HG02798 (cell line): ENCODE data around the gene SERPINE2.

ENCODE experiments used
- ATAC-seq: cut with Tn5 transposase; IDR thresholded peaks from one replicate; pipeline ENCODE4 v1.9.1; 2021; ENCODE audit warnings: mild to moderate bottlenecking; ENCODE audit not compliant: unreplicated experiment, poor library complexity

The SERPINE2 gene

DNA sequence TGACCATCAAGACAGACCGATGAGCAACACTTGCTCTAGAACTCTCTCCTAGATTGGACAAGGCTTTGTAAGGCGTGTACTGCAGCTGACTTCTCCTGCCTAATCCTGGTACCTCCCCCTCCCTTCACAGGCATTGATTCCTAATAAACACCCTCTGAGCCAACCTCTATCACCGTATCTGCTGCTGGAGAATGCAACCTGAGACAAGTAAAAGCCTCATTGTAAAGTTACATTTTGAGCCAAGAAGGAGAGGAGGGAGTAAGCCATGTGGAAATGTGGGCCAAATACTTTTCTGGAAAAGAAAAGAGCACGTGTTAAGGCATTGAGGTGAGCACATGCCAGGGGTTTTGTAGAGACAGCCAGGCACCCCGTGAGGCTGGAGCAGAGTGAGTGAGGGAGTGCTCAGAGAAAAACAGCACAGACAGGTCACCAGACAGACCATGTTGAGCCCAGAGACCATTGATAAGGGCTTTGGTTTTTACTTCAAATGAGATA is 91.3 kb downstream of the SERPINE2 start:
- ATAC-seq: no peak

DNA sequence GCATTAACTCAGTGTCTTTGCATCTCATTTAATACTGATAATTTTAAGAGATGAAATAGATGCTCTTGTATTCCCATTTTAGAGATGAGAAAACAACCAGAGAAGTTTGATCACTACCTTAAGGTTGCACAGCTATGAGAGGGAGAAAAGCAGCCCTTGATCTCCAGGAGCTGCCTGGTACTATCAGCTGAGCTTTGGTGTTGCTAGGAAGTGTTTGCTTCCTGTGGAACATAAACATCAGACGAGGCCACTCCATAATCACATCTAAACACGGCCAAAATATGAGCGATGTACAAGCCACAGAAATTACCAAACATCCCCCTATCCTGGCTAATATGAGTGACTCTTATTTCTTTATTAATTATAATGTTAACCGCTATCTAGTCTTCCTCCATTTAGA is 93.3 kb downstream of the SERPINE2 start:
- ATAC-seq: no peak

DNA sequence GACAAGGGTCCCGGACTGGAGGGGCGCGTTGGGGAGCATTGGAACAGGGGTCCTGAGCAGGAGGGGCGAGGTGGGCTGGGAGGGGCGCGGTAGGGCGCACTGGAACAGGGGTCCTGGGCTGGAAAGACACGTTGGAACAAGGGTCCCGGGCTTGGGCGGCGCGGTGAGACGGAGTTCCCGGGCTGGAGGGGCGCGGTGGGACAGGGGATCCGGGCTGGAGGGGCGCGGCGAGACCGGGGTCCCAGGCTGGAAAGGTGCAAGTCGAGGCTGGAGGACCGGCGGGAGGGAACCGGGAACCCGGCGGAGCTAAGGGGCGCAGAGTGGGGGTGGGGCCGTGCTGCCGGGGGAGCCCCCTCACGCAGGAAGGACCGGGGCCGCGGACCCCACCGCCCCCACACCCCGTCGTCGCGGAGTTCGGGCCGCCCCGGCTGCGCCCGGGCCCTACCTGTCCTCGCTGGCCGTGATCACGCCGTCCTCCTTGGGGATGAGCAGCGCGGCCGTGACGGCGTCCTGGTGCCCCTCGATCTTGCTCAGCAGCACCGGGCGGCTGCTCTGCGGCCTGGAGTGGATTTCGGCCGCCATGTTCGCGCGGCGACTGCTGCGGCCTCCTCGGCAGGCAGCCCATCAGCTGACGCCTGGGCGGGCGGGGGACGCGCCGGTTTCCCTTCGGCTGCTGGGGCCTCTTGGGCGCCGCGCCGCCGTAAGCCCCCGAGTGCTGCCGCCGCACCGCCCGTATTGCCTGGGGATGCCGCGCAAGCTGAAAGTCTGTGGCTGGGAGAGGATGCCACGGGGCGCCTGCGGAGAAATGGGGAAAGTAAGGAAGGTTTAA is 94.2 kb downstream of the SERPINE2 start, which contains the start of gene WDFY1:
Gene WDFY1 (minus strand): TSS at position 633 of the 829 bp plus-strand sequence. CDS start 51 bp downstream, at position 582.
- ATAC-seq: peak; percentile 86

DNA sequence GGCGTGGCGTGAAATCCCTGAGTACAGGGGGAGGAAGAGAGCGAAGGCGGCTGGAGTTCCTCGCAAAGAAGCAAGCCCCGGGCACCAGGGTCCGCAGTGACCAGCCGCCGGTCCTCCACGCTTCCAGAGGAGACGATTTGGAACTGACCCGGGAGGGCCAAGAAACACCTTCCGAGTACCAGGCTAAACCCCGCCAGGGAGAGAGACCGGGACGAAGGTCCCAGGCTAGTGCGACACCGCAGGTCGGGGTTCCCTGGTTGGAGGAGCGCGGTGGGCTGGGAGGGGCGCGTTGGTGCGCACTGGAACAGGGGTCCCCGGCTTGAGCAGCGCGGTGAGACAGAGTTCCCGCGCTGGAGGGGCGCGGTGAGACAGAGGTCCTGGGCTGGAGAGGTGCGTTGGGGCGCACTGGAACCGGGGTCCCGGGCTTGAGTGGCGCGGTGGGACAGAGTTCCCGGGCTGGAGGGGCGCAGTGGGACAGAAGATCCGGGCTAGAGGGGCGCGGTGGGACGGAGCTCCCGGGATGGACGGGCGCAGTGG is 94.9 kb downstream of the SERPINE2 start:
- peak; percentile 16 for ATAC-seq

DNA sequence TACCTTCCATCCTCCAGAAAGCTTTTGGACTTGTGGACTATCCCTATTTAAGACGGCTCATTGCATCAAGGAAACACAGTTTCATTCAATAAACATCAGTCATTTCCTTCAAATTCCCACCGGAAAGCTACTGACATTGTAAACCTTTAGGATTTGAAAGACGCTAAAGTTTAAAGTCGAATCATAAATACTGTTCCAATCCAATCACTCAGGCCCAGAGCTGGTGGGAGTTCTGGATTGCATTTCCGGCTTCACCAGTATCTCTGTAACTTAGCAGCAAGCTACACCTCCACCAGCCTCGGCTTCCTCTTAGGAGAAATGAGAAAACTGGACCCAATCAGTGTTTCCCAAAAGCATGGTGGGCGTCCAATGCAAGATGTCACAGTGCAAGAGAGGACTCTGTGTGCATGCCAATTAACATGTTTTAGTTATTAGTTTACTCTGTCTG is 95.5 kb downstream of the SERPINE2 start:
- ATAC-seq: no peak

DNA sequence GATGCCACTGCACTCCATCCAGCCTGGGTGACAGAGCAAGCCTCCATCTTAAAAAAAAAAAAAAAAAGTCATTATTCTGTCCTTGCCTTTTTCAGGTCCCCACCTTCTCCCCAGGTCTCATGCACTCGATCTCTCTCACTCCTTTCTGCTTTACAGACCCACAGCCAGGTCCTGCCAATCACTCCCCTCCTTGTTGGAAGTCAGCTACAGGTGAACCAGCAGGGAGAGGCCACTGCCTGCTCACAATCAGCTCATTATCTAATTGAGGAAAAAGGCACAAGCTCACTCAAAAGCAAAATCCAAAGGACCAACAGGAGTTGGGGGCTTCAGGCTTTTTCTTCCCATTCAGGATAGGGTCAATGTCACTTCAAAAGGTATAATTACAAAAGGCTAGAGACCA is 96.0 kb downstream of the SERPINE2 start:
- no peak for ATAC-seq

DNA sequence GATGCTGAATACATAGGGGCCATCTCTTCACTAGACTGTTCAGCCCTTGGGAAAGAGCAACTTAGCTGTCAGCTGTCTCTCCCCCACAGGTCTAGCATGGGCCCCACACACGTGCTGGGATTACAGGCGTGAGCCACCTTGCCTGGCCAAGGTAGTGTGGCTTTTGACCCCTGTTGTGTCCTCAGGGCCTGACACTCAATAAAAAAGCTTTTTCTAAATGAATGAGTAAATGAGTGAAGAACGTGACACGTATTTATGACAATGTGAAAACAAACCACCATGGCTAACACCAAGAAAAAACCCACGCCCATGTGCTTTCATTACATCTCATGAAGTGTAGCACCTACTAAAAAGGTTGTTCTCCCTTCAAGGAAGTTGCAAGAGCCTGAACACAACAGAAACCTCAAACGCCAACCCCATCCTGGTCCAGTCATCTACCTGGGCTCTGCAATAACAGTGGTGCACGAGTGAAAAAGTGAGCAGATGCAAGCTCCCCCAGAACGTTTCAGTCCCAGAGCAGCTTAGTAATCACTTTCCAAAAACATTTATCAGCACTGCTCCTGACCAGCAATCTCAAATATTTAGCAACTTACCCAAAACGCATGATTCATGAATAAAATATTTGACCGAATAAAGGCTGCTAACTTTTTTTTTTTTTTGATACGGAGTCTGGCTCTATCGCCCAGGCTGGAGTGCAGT is 97.4 kb downstream of the SERPINE2 start:
- peak; percentile 59 for ATAC-seq

DNA sequence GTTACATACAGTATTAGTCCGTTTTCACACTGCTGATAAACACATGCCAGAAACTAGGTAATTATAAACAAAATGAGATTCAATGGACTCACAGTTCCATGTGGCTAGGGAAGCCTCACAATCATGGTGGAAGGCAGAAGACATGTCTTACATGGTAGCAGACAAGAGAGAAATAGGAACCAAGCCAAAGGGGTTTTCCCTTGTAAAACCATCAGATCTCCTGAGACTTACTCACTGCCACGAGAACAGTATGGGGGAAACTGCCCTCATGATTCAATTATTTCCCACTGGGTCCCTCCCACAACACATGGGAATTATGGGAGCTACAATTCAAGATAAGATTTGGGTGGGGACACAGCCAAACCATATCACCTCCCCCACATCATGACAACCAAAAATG is 99.6 kb downstream of the SERPINE2 start:
- ATAC-seq: peak; percentile 32

DNA sequence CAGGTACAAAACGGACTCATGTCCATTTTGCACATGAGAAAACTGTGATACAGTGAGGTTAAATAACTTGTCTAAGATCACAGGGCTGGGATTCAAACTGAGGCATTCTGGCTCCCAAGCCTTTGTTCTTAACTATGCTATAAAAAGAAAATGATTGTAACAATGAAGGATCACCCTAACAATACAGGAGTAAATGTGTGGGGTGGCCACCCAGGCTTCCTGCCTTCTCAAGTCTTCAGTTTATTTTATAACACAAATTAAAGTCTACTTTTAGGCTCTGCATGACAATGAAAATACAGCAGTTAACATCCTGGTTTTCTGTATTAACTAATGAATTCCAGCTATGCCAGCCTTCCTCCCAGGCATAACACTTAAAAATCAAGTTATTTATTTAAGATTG is 101.6 kb downstream of the SERPINE2 start:
- no peak for ATAC-seq

DNA sequence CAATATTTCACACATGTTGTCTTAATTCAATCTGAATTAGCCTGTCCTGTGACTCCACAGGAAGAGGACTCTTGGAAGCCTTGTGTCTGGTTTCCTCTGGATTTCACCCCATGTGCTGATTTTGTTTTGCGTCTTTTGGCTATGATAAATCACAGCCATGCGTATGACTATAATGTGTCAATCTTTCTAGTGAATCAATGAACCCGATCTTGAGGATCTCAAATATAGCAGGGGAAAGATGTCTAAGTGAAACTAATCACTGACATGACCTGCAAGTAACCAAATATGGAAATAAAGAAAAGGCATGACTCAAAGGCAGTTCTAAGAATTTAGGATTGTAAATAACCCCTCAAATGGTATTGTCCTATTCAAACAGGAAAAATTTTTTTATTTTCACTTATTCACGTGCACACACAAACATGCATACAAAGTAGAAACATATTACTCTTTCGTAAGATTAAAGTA is 102.2 kb downstream of the SERPINE2 start:
- ATAC-seq: no peak

DNA sequence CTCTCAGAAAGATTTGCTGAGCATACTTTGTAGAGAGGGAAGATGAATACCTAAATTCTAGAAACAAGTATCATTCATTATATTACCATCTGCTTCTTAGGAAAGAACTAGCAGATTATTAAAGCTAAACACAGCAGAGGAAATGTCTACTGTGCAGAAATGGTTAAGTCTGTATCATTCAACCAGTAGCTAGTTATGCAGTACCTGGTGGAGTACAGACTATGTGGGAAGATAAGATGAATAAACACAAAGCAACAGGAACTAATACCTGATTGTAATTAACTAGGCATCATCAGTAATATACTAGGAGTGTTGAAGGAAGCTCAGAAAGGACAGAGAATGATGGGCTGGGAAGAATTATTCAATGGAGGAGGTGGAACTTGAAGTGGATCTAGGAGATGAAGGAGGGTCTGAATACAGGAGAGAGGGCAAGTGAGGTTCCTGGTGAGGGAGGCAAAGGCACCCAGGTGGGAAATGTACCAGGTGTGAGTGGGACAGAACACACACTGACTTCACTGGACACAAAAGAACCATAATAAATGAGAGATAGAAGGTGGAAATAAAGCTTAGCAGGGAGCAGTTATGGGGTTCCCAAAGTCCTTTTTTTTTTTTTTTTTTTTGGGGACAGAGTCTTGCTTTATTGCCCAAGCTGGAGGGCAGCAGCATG is 103.5 kb downstream of the SERPINE2 start:
- ATAC-seq: no peak

DNA sequence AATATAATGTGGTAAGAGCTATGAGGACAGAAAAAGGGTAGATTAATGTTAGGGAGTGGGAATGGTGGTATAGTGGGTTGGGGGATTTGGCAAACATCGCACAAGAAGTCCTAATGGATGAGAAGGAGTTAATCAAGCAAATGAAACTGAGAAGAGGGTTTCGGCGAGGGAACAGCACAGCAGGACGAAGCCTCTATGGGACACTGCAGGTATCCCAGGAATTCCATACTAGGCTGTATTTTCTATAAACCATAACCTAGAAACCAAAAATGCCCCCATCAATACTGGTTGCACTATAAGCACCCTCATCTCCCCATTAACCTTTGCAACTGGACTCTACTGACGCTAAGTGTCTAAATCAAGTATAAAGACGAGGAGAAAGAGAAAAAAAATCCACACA is 104.2 kb downstream of the SERPINE2 start:
- no peak for ATAC-seq

DNA sequence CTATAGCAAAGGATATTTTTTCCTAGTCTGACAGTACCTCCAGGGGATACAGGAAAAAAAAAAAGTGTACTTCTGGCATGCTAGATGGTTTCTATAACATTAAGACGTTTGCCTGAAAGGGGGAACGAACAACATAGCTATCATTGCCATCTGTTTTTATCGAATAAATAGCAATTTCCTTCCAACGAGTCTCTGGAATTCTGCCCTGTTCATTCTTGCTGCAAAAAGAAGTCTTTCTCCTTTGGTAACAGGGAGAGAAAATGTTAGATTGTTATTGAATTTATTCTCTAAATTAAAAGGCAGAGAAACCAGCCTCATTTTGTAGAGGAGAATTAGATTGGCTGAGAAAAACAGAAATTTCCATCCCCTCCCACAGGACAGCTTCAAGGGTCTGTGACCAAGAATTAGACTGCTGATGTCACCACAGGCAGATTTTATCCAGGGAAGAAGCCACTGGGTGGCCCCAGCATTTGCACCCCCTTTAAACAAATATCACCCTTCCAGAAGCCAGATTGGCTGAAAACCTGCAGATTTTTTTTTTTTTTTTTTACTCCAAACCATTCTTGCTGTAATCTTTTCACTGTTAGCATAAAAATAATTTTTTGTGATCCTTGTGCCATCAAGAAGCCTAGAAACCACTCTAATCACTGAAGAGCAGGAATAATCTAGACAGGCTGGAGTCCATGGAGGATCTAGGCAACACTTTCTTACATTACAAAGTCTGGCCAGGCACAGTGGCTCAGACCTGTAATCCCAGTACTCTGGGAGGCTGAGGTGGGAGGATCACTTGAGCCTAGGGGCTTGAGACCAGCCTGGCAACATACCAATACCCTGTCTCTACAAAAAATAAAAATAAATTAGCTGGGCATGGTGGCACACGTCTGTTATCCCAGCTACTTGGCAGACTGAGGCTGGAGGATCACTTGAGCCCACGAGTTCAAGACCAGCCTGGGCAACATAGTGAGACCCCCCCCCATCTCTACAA is 106.0 kb downstream of the SERPINE2 start:
- no peak for ATAC-seq

DNA sequence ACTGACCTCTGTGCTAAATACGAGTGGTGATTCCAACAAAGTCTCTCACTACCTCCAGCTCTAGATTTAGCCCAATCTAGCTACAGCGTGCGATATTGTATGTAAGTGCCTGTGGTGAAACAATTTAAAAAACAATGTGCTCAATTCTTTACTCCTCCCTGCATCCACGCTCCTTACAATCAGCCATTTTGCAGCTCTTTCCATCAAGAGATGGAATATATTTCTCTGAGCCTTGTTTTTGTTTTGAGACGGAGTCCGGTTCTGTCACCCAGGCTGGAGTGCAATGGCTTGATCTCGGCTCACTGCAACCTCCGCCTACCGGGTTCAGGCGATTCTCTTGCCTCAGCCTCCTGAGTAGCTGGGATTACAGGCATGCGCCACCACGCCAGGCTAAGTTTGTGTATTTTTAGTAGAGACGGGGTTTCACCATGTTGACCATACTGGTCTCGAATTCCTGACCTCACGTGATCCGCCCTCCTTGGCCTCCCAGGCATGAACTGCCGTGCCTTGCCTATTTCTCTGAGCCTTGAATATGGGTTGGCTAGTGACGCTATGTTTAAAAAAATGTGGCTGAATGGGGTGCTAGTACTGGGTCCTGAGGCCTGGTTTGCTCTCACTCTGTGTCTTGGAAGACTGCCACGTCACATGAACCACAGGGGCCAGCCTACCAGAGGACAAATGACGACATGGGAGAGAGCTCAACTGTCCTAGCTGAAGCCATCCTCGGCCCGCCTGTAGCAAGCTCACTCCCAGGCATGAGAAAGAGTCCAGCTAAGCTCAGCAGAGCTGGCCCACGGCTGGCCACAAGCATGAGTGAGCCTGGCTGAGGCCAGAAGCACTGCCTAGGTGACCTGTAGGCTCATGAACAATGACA is 108.7 kb downstream of the SERPINE2 start:
- ATAC-seq: no peak

DNA sequence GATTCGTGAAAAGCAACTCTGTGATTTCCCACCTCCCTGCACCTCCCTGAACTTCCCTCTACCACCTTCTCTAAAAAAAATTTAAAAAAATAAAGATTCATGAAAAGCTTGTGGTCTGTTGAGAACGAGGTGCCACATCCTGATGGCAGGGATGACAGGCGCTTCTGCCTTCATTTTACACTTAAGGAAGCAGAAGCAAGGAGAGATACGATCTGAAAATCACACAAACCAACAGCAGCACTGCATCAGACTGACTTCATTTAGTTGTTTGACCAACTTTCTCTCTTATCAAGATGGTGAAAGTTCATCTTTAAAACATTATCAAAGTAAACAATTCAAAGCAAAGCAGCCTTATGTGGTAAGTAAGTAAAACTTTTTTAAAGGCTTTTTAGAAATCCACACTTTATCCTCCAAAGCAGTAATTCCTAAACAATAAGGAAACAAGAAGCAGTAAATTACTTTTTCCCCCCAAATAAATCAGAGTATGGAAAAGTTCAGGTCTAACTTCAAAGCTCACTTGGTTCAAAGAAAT is 109.4 kb downstream of the SERPINE2 start:
- ATAC-seq: no peak

DNA sequence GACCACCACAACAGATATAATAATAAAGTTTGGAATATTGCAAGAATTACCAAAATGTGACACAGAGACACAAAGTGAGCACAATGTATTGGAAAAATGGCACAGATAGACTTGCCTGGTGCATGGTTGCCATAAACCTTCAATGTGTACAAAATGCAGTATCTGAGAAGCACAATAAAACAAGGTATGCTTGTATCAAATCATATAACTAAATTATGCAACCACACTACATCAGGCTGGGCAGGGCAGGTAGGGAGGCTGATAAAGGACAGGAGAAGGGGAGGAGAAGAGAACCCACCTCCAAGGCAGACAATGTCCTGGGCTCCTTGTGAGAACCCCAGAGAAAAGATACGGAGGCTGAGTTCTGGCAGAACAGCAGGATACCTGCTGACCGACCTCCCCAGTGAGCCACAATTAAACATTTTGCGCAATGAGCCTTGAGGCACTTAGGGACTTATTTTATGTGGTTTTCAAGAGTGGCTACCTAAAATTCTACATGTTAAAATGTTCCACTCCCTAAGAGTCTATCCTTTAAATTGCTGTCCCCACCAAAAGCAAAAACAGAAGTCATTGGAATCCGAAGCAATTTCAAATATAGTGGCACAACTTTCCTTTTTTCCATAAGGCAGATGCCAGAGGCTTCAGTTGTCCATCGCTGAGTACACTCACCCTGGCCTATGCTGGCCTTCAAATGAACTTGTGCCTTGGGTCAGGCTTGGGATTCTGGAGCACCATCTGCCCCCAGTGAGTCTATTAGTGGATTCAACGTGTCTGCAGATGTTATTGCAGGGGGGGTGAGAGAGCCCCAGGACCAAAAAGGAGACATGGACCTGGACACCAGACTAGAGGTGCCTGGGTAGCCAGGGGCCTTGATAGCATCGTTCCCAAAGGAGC is 110.7 kb downstream of the SERPINE2 start:
- ATAC-seq: no peak

DNA sequence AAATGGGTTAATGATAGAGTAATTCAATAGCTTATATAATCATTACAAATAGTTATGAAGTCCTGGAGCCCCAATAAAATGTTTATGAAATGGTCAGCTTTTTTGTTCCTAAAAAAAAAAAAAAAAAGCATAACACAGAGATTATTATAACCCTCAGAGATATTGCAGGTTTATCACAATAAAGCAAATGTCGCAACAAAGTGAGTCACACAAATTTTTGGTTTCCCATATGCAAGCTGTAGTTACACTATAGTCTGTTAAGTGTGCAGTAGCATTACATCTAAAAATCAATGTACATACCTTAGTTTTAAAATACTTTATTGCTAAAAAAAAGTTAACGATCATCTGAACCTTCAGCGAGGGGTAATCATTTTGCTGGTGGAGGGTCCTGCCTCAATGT is 114.0 kb downstream of the SERPINE2 start:
- ATAC-seq: no peak
